HG02870 (cell line): ENCODE data around the gene CSNK1D.

Experiments
- ATAC-seq: cut with Tn5 transposase; IDR thresholded peaks from one replicate; pipeline ENCODE4 v1.9.1; 2021; ENCODE audit warnings: mild to moderate bottlenecking, moderate library complexity; ENCODE audit not compliant: unreplicated experiment

The CSNK1D gene

DNA sequence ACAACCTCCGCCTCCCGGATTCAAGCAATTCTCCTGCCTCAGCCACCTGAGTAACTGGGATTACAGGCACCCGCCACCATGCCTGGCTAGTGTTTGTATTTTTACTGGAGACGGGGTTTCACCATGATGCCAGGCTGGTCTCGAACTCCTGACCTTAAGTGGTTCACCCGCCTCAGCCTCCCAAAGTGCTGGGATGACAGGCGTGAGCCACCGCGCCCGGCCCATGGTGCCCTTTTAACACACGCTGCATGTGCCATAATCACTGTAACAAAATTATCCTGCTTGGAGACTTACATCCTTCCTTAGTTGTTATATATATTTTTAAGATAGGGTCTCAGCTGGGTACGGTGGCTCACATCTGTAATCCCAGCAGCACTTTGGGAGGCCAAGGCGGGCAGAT lies 38.5 kb upstream of the CSNK1D start:
- no peak for ATAC-seq

DNA sequence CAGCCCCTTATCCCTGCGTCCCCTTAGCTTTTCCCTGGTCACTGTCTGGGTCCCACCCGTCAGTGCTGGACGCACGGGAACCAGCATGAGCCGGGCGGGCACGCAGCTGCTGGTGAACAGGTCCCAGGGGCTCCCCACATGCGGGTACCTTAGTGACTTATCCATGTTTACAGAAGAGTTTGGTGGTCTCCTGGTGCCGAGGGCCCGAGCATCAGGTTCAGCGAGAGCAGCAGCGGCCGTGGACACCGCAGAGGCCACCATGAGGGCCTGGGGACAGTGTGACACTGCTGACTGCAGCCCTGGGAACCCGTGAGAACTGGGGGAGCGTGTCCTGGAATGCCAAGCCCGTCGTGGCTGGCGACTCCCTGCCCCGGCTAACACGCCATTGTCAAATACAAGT lies 37.4 kb upstream of the CSNK1D start:
- no peak for ATAC-seq

DNA sequence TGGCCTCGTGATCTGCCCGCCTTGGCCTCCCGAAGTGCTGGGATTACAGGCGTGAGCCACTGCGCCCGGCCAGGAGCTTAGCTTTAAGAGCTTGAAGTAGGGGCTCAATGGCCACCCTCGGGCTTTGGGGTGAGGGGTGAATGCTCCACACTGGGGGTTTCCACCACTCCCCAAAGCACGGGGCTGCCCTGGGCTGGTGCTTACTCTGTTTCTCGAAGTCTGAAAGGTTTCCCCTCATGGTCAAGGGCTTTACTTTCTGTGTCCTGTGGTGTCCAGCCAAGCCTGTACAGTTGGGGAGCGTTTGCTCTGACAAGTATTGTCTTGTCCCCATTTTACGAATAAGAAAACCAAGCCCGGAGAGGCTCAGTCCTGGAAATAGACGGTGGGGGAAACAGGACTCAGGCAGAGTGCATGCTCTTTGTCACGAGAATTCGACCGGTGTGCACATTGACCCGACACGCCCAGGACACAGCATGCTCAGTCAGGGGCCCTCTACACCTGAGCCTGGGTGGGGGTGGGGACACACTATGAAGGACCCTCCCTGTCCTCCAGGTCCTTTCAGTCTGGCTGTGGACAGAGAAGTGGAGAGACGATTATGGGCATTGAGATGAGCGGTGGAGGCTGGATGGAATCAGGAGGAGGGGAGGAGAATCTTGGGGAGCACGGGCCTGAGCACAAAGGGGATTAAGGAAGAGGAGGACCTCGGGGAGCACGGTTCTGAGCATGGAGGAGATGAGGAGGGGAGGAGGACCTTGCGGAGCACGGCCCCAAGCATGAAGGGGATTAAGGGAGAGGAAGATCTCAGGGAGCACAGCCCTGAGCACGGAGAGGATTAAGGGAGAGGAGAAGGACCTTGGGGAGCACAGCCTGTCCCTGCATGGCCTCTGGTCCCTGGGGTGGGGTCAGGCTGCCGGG lies 36.4 kb upstream of the CSNK1D start:
- no peak for ATAC-seq

DNA sequence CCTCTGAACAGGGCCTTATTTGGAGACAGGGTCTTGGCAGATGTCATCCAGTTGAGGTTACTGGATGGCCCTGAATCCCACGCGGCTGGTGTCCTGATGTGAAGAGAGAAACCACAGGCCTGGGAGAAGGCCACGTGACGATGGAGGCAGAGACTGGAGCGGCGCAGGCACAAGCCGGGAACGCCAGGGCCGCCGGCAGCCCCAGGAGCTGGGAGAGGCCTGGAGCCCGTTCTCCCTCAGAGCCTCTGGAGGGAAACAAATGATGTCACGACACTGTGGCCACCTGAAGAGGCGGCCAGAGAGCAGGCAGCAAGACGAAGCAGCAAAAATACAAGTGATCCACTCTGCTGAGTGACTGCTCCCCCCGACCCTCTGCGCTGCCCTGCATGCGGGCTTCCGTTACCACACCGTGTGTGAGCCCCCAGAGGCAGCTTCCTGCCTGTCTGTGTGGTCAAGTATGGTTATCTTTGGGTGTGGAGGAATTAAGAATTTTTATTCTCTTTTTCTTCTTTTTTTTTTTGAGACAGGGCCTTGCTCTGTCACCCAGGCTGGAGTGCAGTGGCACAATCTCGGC lies 32.3 kb upstream of the CSNK1D start:
- no peak for ATAC-seq

DNA sequence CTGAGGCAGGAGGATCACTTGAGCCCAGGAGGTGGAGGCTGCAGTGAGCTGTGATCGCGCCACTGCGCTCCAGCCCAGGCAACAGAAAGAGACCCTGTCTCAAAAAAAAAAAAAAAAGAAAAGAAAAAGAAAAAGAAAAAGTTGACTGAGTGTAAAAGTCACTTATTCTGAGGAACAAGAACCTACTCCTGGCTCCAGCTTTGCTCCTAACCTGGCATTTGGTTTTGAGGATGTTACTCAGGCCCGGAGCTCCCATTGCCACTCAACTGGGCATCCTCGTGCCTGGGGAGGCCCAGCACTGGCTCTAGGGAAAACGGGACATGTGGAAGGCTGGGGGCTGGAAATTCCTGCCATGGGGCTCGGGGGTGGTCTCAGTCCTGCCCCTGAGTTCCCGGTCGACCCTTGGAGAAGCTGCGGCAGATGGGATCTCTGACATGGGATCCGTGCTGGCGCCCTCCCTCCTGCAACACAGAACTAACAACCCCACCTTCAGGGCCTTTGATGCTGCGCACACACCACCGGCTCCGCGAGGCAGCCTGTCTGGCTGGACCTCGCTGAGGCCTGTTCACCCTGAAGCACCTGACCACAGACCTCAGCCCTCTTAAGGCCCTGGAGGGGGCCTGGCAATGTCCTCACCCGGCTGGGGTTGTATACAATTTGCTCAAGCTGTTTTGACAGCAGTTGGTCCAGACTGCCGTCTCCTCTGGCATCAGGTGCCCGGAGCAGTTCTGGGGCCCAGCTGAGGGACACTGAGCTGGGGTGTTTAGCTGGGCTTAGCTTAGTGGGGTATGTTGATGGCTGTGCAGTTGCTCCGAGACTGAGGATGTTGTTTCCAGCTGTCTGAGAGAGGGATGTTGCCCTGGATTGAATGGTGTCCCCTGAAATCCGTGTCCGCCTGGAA lies 31.6 kb upstream of the CSNK1D start:
- ATAC-seq, result no peak

DNA sequence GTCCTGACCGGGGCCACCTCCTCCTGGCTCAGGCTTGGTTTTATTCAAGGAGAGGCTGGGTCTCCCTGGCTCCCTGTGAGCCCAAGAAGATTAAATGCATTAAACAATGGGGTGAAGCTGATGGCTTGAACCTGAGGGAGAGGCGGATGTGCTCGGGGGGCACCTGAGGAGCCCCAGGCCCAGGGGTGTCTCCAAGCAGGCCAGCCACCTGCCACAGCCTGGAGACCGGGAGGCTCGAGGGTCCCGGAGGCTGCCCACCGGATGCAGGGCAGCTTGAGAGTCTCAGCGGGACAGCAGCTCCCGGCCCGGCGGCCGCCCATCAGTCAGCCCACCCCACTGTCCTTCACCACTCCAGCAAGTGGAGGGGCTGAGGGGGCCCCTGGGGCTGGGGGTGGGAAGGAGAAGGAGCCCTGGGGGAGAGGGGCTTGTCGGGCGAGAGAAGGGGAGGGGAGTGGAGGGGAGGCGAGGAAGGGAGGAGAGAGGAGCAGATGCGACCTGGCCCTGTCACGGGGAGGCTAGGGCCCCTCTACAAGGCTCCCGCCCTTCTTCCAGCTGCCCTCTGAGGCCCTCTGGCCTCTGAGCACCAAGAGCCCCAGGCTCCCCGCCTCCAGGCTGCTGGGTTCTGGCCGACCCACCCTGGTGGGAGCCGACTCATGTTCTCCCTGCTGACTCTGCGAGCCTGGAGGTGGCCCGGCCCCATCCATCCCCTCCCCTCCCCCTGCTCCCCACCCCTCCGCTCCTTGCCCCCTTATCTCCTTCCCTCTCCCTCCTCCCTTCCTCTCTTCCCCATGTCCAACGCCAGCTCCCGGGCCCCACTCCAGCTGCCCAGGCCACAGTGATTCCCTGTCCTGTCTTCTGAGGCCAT lies 30.7 kb upstream of the CSNK1D start:
- no peak for ATAC-seq

DNA sequence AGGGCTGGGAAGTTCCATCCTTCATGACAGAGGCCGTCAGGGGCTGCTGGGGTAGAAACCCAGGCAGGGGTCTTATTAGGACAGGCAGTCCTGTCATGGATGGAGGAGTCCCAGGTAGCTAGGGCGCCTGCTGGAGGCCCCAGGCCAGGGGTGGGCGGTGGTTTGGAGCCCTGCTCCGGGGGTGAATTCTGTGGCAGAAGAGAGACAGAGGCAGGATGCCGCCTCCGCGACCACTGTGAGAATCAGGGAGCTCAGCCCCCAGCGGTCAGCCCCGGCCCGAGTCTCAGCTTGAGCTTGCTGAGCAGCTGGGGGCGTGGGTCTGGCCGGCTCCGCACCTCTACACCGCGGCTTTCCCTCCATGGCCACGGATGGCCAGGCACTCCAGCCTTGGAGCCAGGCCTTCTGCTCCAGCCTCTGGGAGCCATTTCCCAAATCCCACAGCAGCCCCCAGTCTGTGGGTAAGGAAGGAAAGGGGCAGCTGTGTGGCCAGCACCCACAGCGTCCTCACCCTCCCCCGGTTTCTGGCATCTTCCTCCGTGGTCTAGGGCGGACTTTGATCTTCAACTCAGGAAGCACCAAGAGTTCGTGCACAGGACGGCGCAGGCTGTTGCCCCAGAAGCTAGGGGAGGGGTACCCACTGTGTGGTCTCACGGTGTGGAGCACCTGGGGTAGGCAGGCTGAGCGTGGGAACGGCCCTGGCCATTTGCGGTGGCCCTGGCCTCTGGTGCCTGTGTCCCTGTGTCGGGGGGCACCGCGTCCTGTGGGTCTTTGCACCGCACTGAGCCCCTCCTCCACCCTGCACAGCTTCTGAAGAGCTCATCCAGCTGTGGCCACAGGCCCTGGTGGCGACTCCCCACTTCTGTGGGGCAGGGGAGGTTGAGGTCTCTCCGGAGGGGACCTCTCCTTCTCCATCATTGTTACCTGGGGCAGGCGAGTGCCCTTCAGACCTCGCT lies 29.8 kb upstream of the CSNK1D start:
- ATAC-seq, result no peak

DNA sequence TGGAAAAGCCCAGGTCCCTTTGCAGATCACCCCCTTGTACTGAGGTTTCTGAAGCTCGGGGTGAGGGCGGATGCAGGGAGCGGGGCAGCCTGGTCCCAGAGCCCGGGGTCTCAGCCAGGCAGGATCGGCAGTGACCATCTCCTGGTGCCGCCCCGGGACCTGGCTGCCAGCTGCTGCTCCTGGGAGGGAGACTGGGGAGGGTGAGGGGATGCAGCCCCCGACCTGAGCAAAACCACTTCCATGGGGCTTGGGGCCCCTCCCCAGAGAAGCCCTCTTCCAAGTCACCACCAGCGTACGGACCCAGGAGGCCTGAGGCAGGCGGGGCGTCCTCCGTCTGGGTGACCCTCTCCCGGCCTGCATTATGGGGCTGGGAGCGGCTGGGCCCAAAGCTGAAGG lies 29.1 kb upstream of the CSNK1D start:
- ATAC-seq, result no peak

DNA sequence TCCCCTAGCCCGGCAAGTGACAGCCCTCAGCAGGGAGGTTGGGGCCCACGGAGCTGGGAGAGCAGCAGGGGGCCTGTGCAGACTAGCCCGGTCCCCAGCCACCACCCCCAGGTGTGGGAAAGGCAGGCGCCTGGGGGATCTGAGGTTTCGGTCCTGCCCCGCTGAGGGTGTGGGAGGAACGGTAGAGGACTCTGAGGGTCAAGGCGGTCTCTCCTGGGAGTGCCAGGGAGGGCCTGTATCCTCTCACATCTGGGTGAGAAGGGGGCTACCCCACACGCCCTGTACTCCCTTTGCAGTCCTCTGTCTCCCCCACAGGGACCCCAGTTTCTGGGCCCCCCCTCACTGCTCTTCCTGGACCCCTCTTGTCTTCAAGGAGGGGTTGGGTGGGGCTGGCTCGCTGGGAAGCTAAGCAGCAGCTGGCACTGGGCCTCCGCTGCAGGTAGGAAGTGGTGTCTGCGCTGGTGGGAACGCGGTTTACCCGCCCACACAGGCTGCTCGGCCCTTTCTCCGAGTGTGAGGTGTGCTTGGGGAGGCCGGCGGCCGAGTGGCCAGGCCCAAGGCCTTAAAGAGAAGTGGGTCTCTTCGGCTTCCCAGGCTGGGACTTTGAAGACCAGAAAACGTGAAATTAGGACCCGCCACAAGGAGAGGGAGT lies 28.5 kb upstream of the CSNK1D start:
- ATAC-seq, result no peak

DNA sequence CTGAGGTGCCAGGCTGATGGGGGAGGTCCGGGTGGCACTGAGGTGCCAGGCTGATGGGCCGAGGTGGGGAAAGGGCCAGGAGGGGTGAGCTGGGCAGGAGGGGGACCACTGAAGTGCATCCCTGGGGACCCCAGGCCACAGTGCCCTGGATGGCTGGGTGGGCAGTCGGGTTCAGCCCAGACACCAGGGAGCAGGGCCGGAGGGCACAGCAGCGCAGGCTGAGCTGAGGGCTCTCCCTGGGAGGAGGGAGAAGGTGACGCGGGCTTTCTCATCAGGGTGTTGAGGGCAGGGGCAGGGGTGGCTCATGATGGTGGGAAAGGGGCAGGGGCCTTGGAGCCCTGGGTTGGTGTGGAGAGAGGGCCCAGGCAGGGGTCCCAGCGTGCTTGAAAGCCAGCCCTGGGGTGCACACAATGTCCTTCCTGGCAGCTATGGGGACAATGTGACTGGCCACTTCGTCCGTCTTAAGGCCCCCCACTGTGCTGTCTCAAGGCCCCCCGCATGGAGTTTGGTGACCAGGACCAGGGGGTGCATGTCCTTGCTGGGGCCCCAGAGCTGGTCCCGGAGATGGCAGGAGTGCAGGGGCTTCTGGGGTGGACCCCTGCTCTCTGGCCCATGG lies 27.9 kb upstream of the CSNK1D start:
- ATAC-seq, result no peak

DNA sequence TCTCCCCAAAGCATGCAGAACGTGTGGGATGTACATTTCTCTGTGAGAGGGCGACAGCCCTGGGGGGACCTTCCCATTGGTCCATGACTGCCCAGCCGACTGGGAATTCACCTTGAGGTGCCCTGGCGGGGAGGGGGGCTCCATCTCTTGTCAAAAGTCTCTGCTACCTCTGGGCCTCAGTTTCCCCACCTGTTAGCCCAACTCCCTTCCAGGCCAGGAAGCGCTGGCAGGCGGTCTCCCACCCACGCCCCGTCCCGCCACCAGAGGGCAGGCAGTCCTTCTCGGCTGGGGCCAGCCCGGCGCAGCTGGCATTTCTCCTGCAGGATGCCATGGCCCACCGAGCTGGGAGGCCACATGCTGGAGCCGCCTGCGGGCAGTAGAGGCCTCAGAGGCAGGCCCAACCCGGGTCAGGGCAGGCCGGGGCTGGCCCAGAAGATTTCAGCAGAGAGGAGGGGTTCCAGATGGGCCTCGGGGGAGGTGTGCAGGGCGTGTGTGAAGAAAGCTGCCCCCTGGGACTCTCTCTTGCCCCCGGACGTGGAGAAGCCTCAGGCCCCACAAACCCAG lies 27.3 kb upstream of the CSNK1D start:
- no peak for ATAC-seq

DNA sequence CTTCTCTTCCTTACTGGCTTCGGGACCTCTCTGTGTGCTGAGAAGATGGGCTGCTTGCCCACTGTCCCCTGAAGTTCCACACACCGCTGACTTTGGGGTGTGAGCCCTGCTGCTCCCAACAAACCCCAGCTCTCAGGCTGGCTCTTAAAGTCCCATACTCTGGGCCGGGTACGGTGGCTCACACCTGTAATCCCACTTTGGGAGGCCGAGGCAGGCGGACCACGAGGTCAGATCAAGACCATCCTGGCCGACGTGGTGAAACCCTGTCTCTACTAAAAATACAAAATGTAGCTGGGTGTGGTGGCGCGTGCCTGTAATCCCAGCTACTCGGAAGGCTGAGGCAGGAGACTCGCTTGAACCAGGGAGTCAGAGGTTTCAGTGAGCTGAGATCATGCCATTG lies 26.7 kb upstream of the CSNK1D start:
- no peak for ATAC-seq

DNA sequence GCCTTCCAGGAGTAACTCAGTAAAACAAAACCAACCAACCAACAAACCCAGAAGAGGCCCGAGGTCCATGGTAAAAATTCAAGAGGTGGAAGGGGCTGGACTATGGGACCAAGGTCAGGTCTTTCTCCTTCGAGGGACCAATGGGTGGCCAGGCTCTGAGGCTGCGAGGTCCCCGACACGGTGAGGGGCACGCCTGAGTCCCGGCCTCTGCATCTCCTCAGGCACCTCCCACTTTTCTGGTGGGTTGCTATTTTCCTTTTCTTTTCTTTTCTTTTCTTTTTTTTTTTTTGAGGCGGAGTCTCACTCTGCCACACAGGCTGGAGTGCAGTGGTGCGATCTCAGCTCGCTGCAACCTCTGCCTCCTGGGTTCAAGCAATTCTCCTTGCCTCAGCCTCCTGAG lies 26.0 kb upstream of the CSNK1D start:
- no peak for ATAC-seq

DNA sequence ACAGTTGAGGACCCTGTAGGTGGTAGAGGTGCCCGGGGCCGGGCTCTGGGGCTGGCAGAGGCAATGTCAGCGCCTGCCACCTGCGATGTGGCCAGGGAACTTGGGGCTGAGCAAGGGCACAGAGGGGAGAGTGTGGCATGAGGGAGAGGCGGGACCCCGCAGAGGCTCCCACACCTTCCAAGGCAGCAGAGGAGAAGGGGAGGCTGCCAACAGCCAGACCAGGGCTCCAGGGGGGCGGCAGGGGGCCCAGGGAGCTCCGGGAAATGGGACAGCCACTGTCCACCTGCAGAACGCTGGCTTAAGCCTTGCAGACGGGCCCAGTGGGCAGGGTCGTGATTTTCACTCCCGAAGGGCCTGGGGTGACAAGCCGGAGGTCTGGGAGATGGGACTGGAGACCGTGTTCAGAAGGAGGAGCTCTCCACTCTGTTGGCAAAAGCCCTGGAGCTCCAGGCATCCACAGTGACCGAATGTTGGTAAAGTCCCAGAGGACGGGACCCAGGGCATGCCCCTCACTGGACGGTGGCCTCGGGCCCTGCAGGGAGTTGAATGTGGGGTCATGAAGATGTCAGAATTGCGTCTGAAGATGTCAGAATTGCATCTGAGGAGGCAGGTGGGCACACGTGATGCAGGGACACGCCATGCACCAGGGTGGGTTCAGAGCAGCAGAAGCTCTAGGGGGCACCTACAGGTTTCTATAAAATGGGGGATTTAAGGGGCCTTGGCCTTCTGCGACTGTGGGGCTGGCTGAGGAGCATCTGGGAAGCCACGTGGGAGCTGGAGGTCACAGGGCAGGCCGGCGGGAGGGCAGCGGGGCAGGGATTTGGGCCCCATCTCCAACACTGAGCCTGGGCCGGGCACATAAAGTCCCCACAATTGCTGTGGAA lies 25.3 kb upstream of the CSNK1D start:
- no peak for ATAC-seq

DNA sequence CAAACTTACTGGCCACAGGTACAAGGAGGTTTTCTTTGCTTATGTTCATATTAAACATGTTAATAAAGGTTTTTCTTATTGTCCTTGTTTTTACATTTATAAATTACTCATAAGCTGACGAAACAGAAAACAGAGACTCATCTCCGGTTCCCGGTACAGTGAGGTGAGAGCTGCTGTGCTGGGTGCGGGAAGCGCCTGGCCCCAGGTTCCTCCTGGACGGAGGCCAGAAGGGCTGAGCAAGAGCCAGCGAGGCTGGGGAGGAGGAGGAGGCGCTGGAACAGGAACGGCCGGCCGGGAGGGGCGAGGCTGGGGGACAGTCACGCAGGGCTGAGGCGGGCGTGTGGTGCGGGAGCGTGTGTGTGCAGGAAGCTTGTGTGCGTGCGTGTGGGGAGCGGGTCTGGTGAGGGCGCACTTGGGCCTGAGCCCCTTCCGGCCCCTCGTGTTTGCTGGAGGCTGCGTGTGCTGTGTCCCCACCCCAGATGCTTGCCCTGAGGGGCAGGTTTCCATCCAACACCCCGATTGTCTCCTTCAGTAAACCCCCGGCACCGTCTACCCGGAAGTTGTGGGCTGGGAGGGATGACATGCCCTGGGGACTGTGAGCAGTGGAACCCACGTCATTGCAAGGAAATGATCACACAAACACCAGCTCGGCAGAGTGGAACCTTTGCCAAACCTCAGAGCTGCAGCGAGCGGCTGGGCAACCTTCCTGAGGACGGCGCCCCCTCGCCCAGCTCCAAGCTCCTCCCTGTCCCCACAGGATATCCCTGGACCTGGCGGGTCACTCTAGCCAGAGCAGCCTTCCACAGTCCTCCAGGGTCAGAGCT lies 24.4 kb upstream of the CSNK1D start:
- no peak for ATAC-seq

DNA sequence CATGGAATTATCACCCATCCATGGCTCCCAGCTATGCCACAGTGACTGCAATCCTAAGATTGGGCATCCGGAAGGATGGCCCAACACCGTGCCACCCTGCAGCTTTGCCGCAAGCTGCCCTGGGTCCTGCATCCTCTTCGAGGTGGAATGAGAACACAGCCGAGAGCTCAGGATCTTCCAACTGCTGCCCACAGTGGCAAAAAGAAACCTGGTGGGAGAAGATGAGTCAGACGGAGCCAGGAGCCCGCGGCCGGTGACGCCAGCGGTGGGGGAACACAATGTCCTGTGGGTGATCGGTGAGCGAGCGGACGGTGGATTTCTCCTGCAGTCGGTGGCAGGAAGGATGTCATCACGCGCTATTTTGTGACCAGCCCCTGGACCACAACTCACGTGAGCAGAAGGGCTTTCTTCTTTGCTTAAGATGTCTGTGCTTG lies 23.8 kb upstream of the CSNK1D start:
- ATAC-seq, result no peak
